LNCaP clone FGC (cell line): Measurements from ENCODE around the gene DCLK1.

Experiments used
- DNase-seq: peaks from one replicate; pipeline ENCODE4 v3.0.0-alpha.2; 2011; ENCODE audit warnings: low read depth
- H3K4me3 ChIP-seq: 2 replicates; pipeline ENCODE4 v1.5.1; 2011; ENCODE audit warnings: mild to moderate bottlenecking, low read depth, low read length, control low read depth
- TF ChIP-seq, protein P1 (sequence below): IDR thresholded peaks from 2 replicates; pipeline ENCODE4 v1.5.1; 2012; ENCODE audit warnings: mild to moderate bottlenecking; ENCODE audit not compliant: control insufficient read depth, insufficient read depth; ENCODE audit errors: extremely low read depth

DCLK1 gene

DNA sequence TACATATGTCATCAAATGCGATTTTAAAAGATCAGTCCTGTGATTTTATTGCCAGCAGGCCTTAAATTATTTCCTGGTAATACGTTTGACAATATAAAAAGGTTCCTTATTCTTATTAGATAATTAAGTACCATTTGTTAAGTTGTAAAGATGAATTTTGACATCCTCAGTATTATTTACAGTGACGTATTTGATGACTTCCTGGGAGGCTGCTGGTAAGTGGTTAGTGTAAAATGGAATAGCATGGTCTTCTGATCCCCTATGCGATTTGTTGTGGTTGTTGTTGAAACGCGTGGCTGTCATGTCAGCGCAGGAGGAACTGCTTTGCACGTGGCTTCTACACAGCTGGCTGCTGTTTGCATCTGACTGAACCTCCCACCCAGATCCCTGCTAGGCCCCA lies 99.7 kb downstream of the DCLK1 start:
- no peak overlapping the region for H3K4me3 ChIP-seq
- TF ChIP-seq, protein P1, sequence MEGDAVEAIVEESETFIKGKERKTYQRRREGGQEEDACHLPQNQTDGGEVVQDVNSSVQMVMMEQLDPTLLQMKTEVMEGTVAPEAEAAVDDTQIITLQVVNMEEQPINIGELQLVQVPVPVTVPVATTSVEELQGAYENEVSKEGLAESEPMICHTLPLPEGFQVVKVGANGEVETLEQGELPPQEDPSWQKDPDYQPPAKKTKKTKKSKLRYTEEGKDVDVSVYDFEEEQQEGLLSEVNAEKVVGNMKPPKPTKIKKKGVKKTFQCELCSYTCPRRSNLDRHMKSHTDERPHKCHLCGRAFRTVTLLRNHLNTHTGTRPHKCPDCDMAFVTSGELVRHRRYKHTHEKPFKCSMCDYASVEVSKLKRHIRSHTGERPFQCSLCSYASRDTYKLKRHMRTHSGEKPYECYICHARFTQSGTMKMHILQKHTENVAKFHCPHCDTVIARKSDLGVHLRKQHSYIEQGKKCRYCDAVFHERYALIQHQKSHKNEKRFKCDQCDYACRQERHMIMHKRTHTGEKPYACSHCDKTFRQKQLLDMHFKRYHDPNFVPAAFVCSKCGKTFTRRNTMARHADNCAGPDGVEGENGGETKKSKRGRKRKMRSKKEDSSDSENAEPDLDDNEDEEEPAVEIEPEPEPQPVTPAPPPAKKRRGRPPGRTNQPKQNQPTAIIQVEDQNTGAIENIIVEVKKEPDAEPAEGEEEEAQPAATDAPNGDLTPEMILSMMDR = no peak
- DNase-seq = no peak

- TF ChIP-seq, protein P1 = no peak
- H3K4me3 ChIP-seq = no peak overlapping the region
- DNase-seq = no peak
These were observed 100.4 kb downstream of the DCLK1 start for GRCh38 chr13:36030670-36031331.

DNA sequence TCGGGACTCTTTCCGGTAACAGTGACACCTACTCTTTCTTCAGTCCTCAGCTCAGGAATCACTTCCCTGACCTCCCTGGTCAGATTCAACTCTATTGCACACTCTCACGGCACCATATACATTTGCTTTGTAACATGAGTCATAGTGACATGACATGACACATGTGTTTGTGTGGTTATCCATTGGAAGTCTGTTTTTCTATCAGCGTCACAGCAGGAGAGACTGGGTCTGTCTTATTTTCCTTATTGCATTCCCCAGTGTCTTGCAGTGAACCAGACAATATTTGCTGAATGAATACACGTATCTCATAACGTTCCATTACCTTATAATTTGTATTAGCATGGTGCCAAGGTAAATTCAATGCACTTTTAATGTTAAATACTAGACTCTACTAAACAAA lies 102.0 kb downstream of the DCLK1 start:
- DNase-seq = peak; percentile 69
- TF ChIP-seq, protein P1 = no peak
- H3K4me3 ChIP-seq = no peak overlapping the region

DNA sequence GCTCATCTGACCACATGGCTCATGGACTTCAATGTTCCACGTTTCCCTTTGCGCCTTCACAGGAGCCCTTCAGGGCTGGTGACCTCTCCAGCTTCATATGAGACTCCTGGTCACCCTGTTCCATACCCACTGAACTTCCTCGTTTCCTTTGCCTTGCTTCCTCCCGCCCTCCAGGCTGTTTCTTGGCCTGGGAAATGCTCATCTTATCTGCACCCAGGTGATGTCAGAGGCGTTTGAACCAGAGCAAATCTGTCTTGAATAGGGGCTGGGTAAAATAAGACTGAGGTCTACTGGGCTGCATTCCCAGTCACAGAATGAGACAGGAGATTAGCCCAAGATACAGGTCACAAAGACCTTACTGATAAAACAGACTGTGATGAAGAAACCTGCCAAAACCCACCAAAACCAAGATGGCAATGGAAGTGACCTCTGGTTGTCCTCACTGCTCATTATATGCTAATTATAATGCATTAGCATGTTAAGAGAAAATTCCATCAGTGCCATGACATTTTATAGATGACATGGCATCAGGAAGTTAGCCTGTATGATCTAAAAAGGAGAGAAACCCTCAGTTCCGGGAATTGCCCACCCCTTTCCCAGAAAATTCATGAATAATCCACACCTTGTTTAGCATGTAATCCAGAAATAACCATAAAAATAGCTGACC lies 102.7 kb downstream of the DCLK1 start:
- DNase-seq = no peak
- no peak overlapping the region for H3K4me3 ChIP-seq
- TF ChIP-seq, protein P1 = no peak

GRCh38 chr13:36026531-36026930 lies 104.7 kb downstream of the DCLK1 start:
- no peak overlapping the region for H3K4me3 ChIP-seq
- no peak for DNase-seq
- TF ChIP-seq, protein P1 = no peak

- H3K4me3 ChIP-seq = no peak overlapping the region
- TF ChIP-seq, protein P1 = no peak
- DNase-seq = no peak
These were observed 116.4 kb downstream of the DCLK1 start for GRCh38 chr13:36014763-36015162.
